Gastroesophageal sphincter (tissue), 4 donors: Measurements from ENCODE around the gene ZGPAT. TPM values are rescaled to one million over a fixed set of nuclear protein-coding genes. Genes with fewer than 3 reads are reported as not detected.

Experiments used
- ATAC-seq: fragments of 150-250 bp; one replicate; pipeline ENCODE4 v1.9.1; 2016; ENCODE audit warnings: mild to moderate bottlenecking, moderate library complexity
- H3K27ac ChIP-seq, 4 donors: fragments of 200-600 bp; sonication (generic) in 3 of 4; 1 replicate in 3 of 4; 2 replicates in 1 of 4; pipeline ENCODE4 v1.5.1; 2016 to 2019
- H3K27me3 ChIP-seq: fragments of 200-600 bp; sonication (generic); one replicate; pipeline ENCODE4 v1.5.1; 2019
- H3K36me3 ChIP-seq, 2 donors: fragments of 200-600 bp; sonication (generic); one replicate each; pipeline ENCODE4 v1.5.1; 2019; ENCODE audit warnings: control low read depth in 1 of 2
- H3K4me1 ChIP-seq, 3 donors: fragments of 200-600 bp; sonication (generic); 1 replicate in 2 of 3; 2 replicates in 1 of 3; pipeline ENCODE4 v1.5.1; 2016 to 2019; ENCODE audit warnings: control low read depth in 2 of 3
- H3K4me3 ChIP-seq, 2 donors: fragments of 200-600 bp; sonication (generic); one replicate each; pipeline ENCODE4 v1.5.1; 2019; ENCODE audit warnings: mild to moderate bottlenecking in 1 of 2, moderate library complexity in 1 of 2
- H3K9me3 ChIP-seq, 3 donors: fragments of 200-600 bp; sonication (generic); one replicate each; pipeline ENCODE4 v1.5.1; 2017 to 2019; ENCODE audit warnings: control low read depth in 2 of 3
- CTCF ChIP-seq, 4 experiments: fragments of 200-600 bp in 2 of 4; fragments of 450-650 bp in 2 of 4; sonication (generic) in 1 of 4; IDR thresholded peaks; one replicate each; pipeline ENCODE4 v1.5.1; 2017 to 2019; ENCODE audit warnings: antibody characterized with exemption in 4 of 4, mild to moderate bottlenecking in 2 of 4, moderate library complexity in 2 of 4
- EP300 ChIP-seq: sonication (generic); formaldehyde crosslinking; IDR thresholded peaks from one replicate; pipeline ENCODE4 v1.6.1; 2017; ENCODE audit warnings: antibody characterized with exemption, mild to moderate bottlenecking
- POLR2A ChIP-seq, 2 donors: fragments of 450-650 bp; IDR thresholded peaks; one replicate each; pipeline ENCODE4 v1.6.1; 2017; ENCODE audit warnings: antibody characterized with exemption in 2 of 2, mild to moderate bottlenecking in 2 of 2, moderate library complexity in 1 of 2
- POLR2AphosphoS5 ChIP-seq: sonication (generic); formaldehyde crosslinking; IDR thresholded peaks from one replicate; pipeline ENCODE4 v1.6.1; 2017; ENCODE audit warnings: antibody characterized with exemption
- WGBS, 2 donors: methylation state at CpG; one replicate each; pipeline ENCODE4 v1.1.5; 2018; ENCODE audit warnings: low coverage in 1 of 2; 5-methylcytosine and 5-hydroxymethylcytosine counted together
- total RNA-seq, 4 donors: library from RNA; depleted of rRNA; stranded (reverse); fragments of >200 nt; gene quantifications; one replicate each; pipeline ENCODE4 v1.1.0, GENCODE V29; 2016

Gene ZGPAT
- total RNA-seq, 4 donors from 2014 or later, result 21.7 to 51.7 (median 32.9) TPM

- Histone ChIP-seq H3K27me3 (no peaks in the 10 kb centered on the region), H3K4me3 (no peak overlapping the region), H3K9me3 (no peaks in the 10 kb centered on the region), H3K27ac (no peak overlapping the region), H3K36me3 (peaks cover 0 to 58% of the 10 kb centered on the region in 2 donors), H3K4me1 (peaks cover 0 to 21% (median 9%) of the 10 kb centered on the region in 3 donors)
- 82% methylated on average over 11 of the region's 26 CpGs; no CpG with 5 or more reads in 1 of the 2 donors for WGBS, 2 donors
- ATAC-seq, result no peak
- TF ChIP-seq POLR2AphosphoS5 (no peak), CTCF (IDR thresholded peaks at IDR 0.05) (no peak), EP300 (no peak), POLR2A (IDR thresholded peaks at IDR 0.05) (no peak)
Observed at GRCh38 chr20:63745961-63746731, 38.3 kb downstream of the ZGPAT start.

- H3K4me3 ChIP-seq, result no peak overlapping the region
- peaks cover 0 to 53% of the 10 kb centered on the region in 2 donors for H3K36me3 ChIP-seq
- no peaks in the 10 kb centered on the region for H3K27me3 ChIP-seq
- ATAC-seq, result no peak
- H3K4me1 ChIP-seq, result peaks cover 0 to 14% (median 2%) of the 10 kb centered on the region in 3 donors
- H3K27ac ChIP-seq, result no peak overlapping the region
- H3K9me3 ChIP-seq, result no peaks in the 10 kb centered on the region
- TF ChIP-seq POLR2A (IDR thresholded peaks at IDR 0.05), result no peak
- TF ChIP-seq EP300, result no peak
- TF ChIP-seq CTCF (IDR thresholded peaks at IDR 0.05), result no peak
- no peak for TF ChIP-seq POLR2AphosphoS5
- no CpG with 5 or more reads among the region's 47 CpGs for WGBS, 2 donors
Observed at GRCh38 chr20:63746751-63747315, 39.0 kb downstream of the ZGPAT start.

GRCh38 chr20:63747622-63748069 is 39.8 kb downstream of the ZGPAT start:
- WGBS, 2 donors, result 100% methylated on average over 1 of the region's 13 CpGs
- Histone ChIP-seq H3K36me3 (peaks cover 0 to 53% of the 10 kb centered on the region in 2 donors), H3K9me3 (no peaks in the 10 kb centered on the region), H3K27me3 (no peaks in the 10 kb centered on the region), H3K4me1 (peaks cover 0 to 6% (median 0%) of the 10 kb centered on the region in 3 donors), H3K4me3 (no peak overlapping the region), H3K27ac (no peak overlapping the region)
- no peak for TF ChIP-seq POLR2AphosphoS5
- no peak for TF ChIP-seq POLR2A (IDR thresholded peaks at IDR 0.05)
- no peak for TF ChIP-seq EP300
- no peak for TF ChIP-seq CTCF (IDR thresholded peaks at IDR 0.05)
- no peak for ATAC-seq

DNA sequence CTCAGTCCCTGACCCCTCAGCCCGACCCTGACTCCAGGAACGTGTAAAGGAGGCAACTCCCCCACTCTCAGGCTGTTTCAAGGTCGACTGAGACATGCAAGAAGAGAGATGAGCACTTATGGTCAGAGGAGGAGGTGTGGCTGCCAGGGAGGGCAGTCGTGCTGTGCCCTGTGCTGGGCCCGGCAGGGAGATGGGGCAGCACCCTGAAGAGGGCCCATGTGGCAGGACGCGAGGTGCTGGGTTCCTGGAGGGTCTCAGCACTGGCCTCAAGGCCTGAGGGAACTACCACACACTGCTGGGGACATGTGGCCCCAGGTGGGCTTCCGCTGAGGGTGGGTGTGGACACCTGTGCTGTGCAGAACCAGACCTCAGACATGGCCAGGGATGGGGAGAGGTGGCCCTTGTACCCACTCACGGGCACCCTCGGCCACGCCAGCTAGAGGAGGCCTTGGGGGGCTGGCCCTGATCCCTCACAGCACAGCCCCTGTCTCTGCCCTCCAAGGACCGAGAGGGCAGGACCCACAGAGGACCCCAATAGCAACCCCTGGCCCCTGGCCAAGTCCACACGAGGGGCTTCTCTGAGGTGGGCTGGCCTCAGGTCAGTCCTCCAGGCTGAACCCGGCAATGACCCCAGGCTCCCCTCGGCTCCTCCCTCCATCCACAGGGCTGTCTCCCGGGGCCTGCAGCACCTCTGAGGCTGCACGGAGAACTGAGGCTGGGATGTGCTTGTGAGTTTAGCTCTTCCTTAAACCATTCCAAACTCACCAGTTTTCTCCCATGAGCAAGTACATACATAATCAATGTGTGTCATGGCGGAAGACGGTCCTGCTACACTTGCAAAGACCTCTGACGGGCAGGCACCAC is 40.5 kb downstream of the ZGPAT start:
- no peaks in the 10 kb centered on the region for H3K4me1 ChIP-seq
- no CpG with 5 or more reads among the region's 20 CpGs for WGBS, 2 donors
- no peak overlapping the region for H3K27ac ChIP-seq
- no peak for TF ChIP-seq POLR2AphosphoS5
- no peak for TF ChIP-seq EP300
- no peak for TF ChIP-seq POLR2A (IDR thresholded peaks at IDR 0.05)
- no peak for TF ChIP-seq CTCF (IDR thresholded peaks at IDR 0.05)
- no peaks in the 10 kb centered on the region for H3K27me3 ChIP-seq
- H3K9me3 ChIP-seq, result no peaks in the 10 kb centered on the region
- peaks cover 0 to 47% of the 10 kb centered on the region in 2 donors for H3K36me3 ChIP-seq
- no peak for ATAC-seq
- no peak overlapping the region for H3K4me3 ChIP-seq
